NCI-H2227 (cell line): ENCODE data around the gene AARSD1.
"Not testable (repeated sequence)": the region's sequence is repeated elsewhere in the genome, so short reads cannot be mapped to it uniquely, and the experiment has no call there.

ENCODE experiments used
- DNase-seq: peaks from one replicate; lab custom pipeline; 2025; ENCODE audit not compliant: unreplicated experiment; lab: John Stamatoyannopoulos, UW

The AARSD1 gene

GRCh38 chr17:42920922-42921321, 43.3 kb downstream of the AARSD1 start:
- DNase-seq = no peak

- no peak for DNase-seq
These were observed 44.0 kb downstream of the AARSD1 start for GRCh38 chr17:42920106-42920900.

- not testable (repeated sequence) for DNase-seq
These were observed 44.7 kb downstream of the AARSD1 start for GRCh38 chr17:42919522-42920077.

GRCh38 chr17:42918902-42919521, 45.2 kb downstream of the AARSD1 start:
- DNase-seq = no peak

GRCh38 chr17:42917236-42917603, 47.0 kb downstream of the AARSD1 start:
- DNase-seq = no peak

- DNase-seq = not testable (repeated sequence)
These were observed 47.6 kb downstream of the AARSD1 start for GRCh38 chr17:42916388-42917235.

GRCh38 chr17:42915288-42915687, 49.0 kb downstream of the AARSD1 start:
- not testable (repeated sequence) for DNase-seq

- no peak for DNase-seq
These were observed 50.2 kb downstream of the AARSD1 start for GRCh38 chr17:42913981-42914617.

GRCh38 chr17:42913522-42913921, 50.7 kb downstream of the AARSD1 start:
- DNase-seq = no peak

GRCh38 chr17:42908872-42909700, 55.2 kb downstream of the AARSD1 start:
- DNase-seq = no peak

GRCh38 chr17:42906772-42907446, 57.3 kb downstream of the AARSD1 start:
- DNase-seq = no peak

GRCh38 chr17:42904110-42904469, 60.2 kb downstream of the AARSD1 start:
- DNase-seq = no peak

GRCh38 chr17:42901535-42902229, 62.6 kb downstream of the AARSD1 start:
- no peak for DNase-seq
